Naive thymus-derived CD4-positive, alpha-beta T cell (primary cell): ENCODE measurements around the gene NR2F6. TPM values are rescaled to one million over a fixed set of nuclear protein-coding genes. Genes with fewer than 3 reads are reported as not detected.

Source experiments
- ATAC-seq: fragments of 150-1000 bp; cut with Tn5 transposase; 2 replicates; pipeline ENCODE4 v1.10.0; 2021; ENCODE audit warnings: mild to moderate bottlenecking, moderate library complexity
- CTCF ChIA-PET: fragments of 350-600 bp; sonication (Branson Sonifier 250); formaldehyde crosslinking; loops from one replicate; lab custom pipeline; 2021; ENCODE audit warnings: antibody characterized with exemption; lab: Charles Lee
- POLR2A ChIA-PET: fragments of 350-600 bp; sonication (Branson Sonifier 250); formaldehyde crosslinking; loops from one replicate; lab custom pipeline; 2021; ENCODE audit warnings: antibody characterized with exemption, inconsistent platforms; lab: Charles Lee
- DNase-seq, 9 donors: peaks; one replicate each; pipeline versions ENCODE4 v3.0.0 to v3.0.0-alpha.2; 2020 to 2022; ENCODE audit warnings: mixed read lengths in 1 of 9
- H3K27ac ChIP-seq: one replicate; pipeline ENCODE4 v1.7.0; 2013; ENCODE audit warnings: mild to moderate bottlenecking, low read depth, low read length, moderate library complexity
- H3K27me3 ChIP-seq, 2 donors: one replicate each; pipeline ENCODE4 v1.7.0; 2013; ENCODE audit warnings: low read length in 2 of 2, mild to moderate bottlenecking in 2 of 2, moderate library complexity in 2 of 2; ENCODE audit not compliant: control insufficient read depth in 2 of 2, insufficient read depth in 2 of 2
- H3K36me3 ChIP-seq, 3 experiments: 1 replicate in 2 of 3; 2 replicates in 1 of 3; pipeline ENCODE4 v1.7.0; 2013; ENCODE audit warnings: low read length in 3 of 3, mild to moderate bottlenecking in 3 of 3, moderate library complexity in 1 of 3; ENCODE audit not compliant: insufficient read depth in 3 of 3, control insufficient read depth in 2 of 3
- H3K4me1 ChIP-seq, 2 donors: one replicate each; pipeline ENCODE4 v1.7.0; 2013; ENCODE audit warnings: low read length in 2 of 2, mild to moderate bottlenecking in 2 of 2, moderate library complexity in 1 of 2; ENCODE audit not compliant: control insufficient read depth in 2 of 2, insufficient read depth in 2 of 2
- H3K4me3 ChIP-seq: 2 replicates; pipeline ENCODE4 v1.7.0; 2013; ENCODE audit warnings: mild to moderate bottlenecking, low read length
- H3K9me3 ChIP-seq, 3 experiments: 1 replicate in 2 of 3; 2 replicates in 1 of 3; pipeline ENCODE4 v1.7.0; 2013; ENCODE audit warnings: low read length in 3 of 3; ENCODE audit not compliant: control insufficient read depth in 2 of 3
- H3K27ac Mint-ChIP-seq, 9 donors: one replicate each; pipeline ENCODE4 v1.8.0; 2020 to 2022; ENCODE audit warnings: mixed read lengths in 9 of 9, mild to moderate bottlenecking in 8 of 9, moderate library complexity in 5 of 9, inconsistent platforms in 2 of 9
- H3K27me3 Mint-ChIP-seq, 5 donors: one replicate each; pipeline ENCODE4 v1.8.0; 2021 to 2022; ENCODE audit warnings: mixed read lengths in 5 of 5, mild to moderate bottlenecking in 1 of 5
- H3K36me3 Mint-ChIP-seq, 5 donors: one replicate each; pipeline ENCODE4 v1.8.0; 2020 to 2022; ENCODE audit warnings: mixed read lengths in 5 of 5, mild to moderate bottlenecking in 3 of 5, inconsistent platforms in 1 of 5
- H3K4me1 Mint-ChIP-seq, 7 donors: one replicate each; pipeline ENCODE4 v1.8.0; 2020 to 2022; ENCODE audit warnings: mixed read lengths in 7 of 7, mild to moderate bottlenecking in 3 of 7, inconsistent platforms in 1 of 7
- H3K4me3 Mint-ChIP-seq, 10 donors: one replicate each; pipeline ENCODE4 v1.8.0; 2020 to 2022; ENCODE audit warnings: mild to moderate bottlenecking in 10 of 10, mixed read lengths in 10 of 10, moderate library complexity in 6 of 10, inconsistent platforms in 2 of 10
- H3K9me3 Mint-ChIP-seq, 11 donors: one replicate each; pipeline ENCODE4 v1.8.0; 2020 to 2022; ENCODE audit warnings: mixed read lengths in 11 of 11, mild to moderate bottlenecking in 4 of 11, inconsistent platforms in 1 of 11, moderate library complexity in 1 of 11
- intact Hi-C, 2 donors: fragments of 100-400 bp; cut with micrococcal nuclease; formaldehyde crosslinking; loops; one replicate each; pipeline ENCODE4 v1.15.1; 2023
- polyA plus RNA-seq, 2 donors: library from polyadenylated mRNA; unstranded; fragments of 300-500 nt; fragmentation: Illumina TruSeq; gene quantifications; one replicate each; pipeline ENCODE4 v1.2.3, GENCODE V29; 2021
- total RNA-seq, 6 experiments: library from RNA in 5 of 6; stranded (reverse) in 5 of 6; gene quantifications; 1 replicate in 5 of 6; 2 replicates in 1 of 6; pipeline ENCODE4 v1.2.3 and lab custom pipeline; 2021 to 2026

NR2F6 gene
- total RNA-seq: 1 to 10 TPM; 2.2 to 7.8 (median 7.0) TPM
- 1 to 10 TPM; 1.4 to 1.8 TPM for polyA plus RNA-seq
- total RNA-seq (lab: John Stamatoyannopoulos, UW): 0.40 reads per million

DNA sequence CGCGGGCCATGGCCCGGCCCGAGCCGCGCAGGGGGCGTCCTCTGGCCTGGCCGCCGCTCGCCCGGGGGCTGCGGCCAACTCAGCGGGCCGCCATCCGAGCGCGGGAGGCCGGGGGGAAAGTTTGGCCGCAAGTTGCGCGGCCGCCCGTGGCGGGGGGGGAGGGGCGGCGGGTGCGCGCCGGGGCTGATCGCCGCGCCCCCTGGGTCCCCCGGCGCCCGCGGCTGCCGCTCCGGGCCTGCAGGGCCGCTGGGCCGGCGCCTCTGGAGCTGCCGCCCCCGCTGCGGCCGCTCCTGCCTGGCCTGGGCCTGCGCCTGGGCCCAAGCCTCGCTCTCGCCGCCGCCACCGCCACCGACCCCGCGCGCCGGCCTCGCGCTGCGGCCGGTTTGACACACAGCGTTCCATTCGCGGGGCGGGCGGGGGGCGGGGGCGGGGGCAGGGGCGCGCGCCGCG is at the start of gene NR2F6:
Gene NR2F6, minus strand, starts transcription at position 385 of the 450 bp plus-strand sequence. CDS start 699 bp downstream, outside the sequence.
- peak within 1 kb of the TSS; percentile 55 for H3K4me3 ChIP-seq

DNA sequence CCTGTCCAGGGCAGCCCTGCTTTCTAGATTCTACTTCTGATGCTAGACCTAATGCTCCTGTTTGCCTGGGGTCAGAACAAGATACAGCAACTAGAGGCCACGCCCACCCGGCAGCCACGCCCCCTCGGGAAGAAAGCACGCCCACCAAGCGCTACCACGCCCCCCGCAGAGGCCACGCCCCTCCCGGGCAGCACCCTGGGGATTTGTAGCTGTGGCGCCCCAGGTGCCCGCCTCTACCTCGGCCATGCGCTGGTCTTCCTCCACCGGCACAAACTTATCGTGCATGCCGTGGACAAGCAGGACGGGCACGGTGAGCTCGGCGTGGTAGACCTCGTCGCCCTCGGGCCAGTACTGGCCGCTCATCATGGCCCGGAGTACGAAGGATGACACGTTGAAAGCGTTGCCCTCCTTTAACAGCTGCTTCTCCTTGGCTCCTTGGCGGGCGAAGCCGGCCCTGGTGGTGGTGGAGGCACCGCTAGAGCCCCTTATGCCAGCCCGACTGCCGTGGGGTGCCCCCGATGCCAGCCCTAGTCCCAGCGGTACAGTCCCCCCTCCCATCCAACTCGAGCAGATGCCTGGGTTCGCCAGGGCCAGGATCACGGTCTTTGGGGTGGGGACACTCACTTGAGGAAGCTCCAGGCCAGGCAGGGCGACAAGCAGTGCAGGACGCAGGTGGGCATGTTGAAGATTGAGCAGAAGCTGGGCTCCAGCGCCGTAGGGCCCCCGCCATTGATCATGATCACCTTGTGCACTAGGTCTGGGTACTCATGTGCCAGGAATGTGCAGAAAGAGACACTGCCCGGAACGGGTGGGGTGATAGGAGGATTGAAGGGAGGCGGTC is 48.6 kb upstream of the NR2F6 start:
- H3K27ac Mint-ChIP-seq: no peak overlapping the region
- peaks cover 0 to 5% of the 10 kb centered on the region in 2 donors for H3K4me1 ChIP-seq
- H3K27me3 ChIP-seq: no peaks in the 10 kb centered on the region
- no peak overlapping the region for H3K4me3 ChIP-seq
- peaks cover 0 to 5% (median 0%) of the 10 kb centered on the region in 5 donors for H3K27me3 Mint-ChIP-seq
- ChIA-PET POLR2A (no interaction called here), CTCF (interaction anchor here (0.6 to 5.4 kb wide), 3 partner anchors 27 to 220 kb away, joined by 3 to 31 read pairs (median 3); partner anchors contain the start of gene BABAM1)
- intact Hi-C loops: no loop called here
- H3K4me1 Mint-ChIP-seq: peaks cover 0 to 7% (median 5%) of the 10 kb centered on the region in 7 donors
- ATAC-seq (no peak), DNase-seq (peak in 4 of 9 donors; percentile 27 to 76 (median 38))
- H3K9me3 ChIP-seq: no peaks in the 10 kb centered on the region
- H3K4me3 Mint-ChIP-seq: no peak overlapping the region
- peaks cover 0 to 14% (median 0%) of the 10 kb centered on the region in 3 experiments for H3K36me3 ChIP-seq
- H3K27ac ChIP-seq: no peak overlapping the region
- peaks cover 0 to 5% (median 0%) of the 10 kb centered on the region in 11 donors for H3K9me3 Mint-ChIP-seq
- peaks cover 0 to 11% (median 0%) of the 10 kb centered on the region in 5 donors for H3K36me3 Mint-ChIP-seq

More for the DNA sequence above, at the start of gene NR2F6:
- ATAC-seq: peak; percentile 28
- H3K4me3 Mint-ChIP-seq: peak within 1 kb of the TSS; percentile 71 to 95 (median 86)
- H3K9me3 Mint-ChIP-seq: peaks cover 0 to 2% (median 0%) of the 10 kb centered on the region in 11 donors
- H3K4me1 Mint-ChIP-seq: peaks cover 0 to 13% (median 5%) of the 10 kb centered on the region in 7 donors
- peak within 1 kb of the TSS in 7 of 9 donors; percentile 31 to 86 (median 74) for H3K27ac Mint-ChIP-seq
- peaks cover 0 to 16% (median 0%) of the 10 kb centered on the region in 5 donors for H3K27me3 Mint-ChIP-seq
- Histone ChIP-seq H3K4me1 (peaks cover 0 to 11% of the 10 kb centered on the region in 2 donors), H3K9me3 (no peaks in the 10 kb centered on the region), H3K27ac (peak within 1 kb of the TSS; percentile 60), H3K36me3 (no peaks in the 10 kb centered on the region), H3K27me3 (no peaks in the 10 kb centered on the region)
- peak in 3 of 9 donors; percentile 18 to 38 (median 26) for DNase-seq
- intact Hi-C loops: loop anchor here in 1 of 2 donors (1.0 kb wide), 1 partner anchor 10 kb away; no protein-coding TSS in a partner anchor
- no peaks in the 10 kb centered on the region for H3K36me3 Mint-ChIP-seq
- ChIA-PET CTCF (no interaction called here), POLR2A (interaction anchor here (1.0 kb wide), 1 partner anchor 30 kb away, joined by 3 read pairs; the partner anchor contains the start of gene USE1)

DNA sequence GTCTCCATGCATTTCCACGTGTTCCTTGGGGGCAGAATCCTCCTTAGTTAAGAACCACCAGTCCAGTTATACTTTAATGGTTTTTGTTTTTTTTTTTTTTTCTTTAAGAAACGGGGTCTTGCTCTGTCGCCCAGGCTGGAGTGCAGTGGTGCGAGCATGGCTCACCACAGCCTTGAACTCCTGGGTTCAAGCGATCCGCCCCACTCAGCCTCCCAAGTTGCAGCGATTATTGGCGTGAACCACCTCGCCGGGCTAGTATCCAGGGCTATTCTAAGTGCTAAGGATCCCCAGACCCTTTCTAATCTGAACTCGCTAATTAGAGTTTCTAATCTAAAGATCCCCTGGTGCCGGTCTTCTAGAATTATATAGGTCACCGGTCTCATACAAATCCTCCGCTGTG is 47.9 kb upstream of the NR2F6 start:
- Histone ChIP-seq H3K27me3 (no peaks in the 10 kb centered on the region), H3K36me3 (peaks cover 0 to 11% (median 0%) of the 10 kb centered on the region in 3 experiments), H3K4me1 (peaks cover 0 to 5% of the 10 kb centered on the region in 2 donors), H3K27ac (no peak overlapping the region), H3K4me3 (no peak overlapping the region), H3K9me3 (no peaks in the 10 kb centered on the region)
- Mint-ChIP-seq H3K27ac (no peak overlapping the region), H3K36me3 (peaks cover 0 to 8% (median 0%) of the 10 kb centered on the region in 5 donors), H3K4me1 (peaks cover 0 to 7% (median 5%) of the 10 kb centered on the region in 7 donors), H3K9me3 (peaks cover 0 to 5% (median 0%) of the 10 kb centered on the region in 11 donors), H3K27me3 (peaks cover 0 to 5% (median 0%) of the 10 kb centered on the region in 5 donors), H3K4me3 (no peak overlapping the region)
- ATAC-seq (no peak), DNase-seq (no peak)
- intact Hi-C loops: loop anchor here in 1 of 2 donors (1.0 kb wide), 1 partner anchor 177 kb away; the partner anchor contains the start of gene SLC27A1
- ChIA-PET CTCF (interaction anchor here (0.9 to 5.4 kb wide), 10 partner anchors 12 to 171 kb away, joined by 3 to 31 read pairs (median 4); partner anchors contain the start of genes BABAM1, DDA1, MRPL34 and USHBP1), POLR2A (interaction anchor here (0.7 to 2.1 kb wide), 5 partner anchors 9 to 42 kb away, joined by 3 to 18 read pairs (median 6); partner anchors contain the start of genes ABHD8, ANO8 and MRPL34)

DNA sequence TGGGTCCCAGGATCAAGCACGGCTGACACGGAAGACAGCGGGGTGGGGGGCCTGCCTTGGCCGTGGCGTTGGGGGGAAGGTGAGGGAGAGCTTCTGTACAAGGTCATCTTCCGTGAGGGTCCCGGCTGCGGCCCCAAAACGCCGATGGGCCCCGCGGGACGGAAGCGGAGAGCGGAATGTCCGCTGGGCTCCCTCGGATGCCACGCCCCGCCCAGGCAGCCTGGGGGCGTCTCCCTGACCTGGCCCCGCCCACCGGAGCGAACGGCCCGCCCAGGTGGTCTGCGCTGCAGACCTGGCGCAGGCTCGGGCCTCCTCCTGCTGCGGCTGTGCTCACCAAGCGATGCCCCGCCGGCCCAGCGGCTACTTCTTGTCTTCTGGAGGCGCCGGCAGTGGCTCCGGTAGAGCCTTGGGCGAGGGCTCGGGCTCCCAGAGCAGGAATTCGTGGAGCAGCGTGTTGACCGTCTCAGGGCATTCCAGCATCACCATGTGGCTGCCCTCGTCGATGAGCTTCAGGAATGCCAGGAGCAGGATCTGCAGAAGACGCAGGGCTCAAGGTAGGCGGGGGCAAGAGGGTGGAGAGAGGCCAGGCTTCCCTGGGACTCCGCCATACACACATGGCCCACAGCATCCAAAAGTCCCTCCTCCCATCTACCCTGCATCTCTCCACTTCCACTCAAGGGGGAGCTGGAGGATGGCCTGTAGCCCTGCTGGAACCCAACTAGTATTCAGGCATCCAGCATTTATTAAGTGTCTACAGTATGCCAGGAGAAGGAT is 46.8 kb upstream of the NR2F6 start:
- ChIA-PET CTCF (interaction anchor here (0.7 to 5.4 kb wide), 13 partner anchors 13 to 227 kb away, joined by 3 to 31 read pairs (median 4); partner anchors contain the start of genes BABAM1, DDA1, MRPL34 and USHBP1), POLR2A (interaction anchor here (0.6 to 2.1 kb wide), 11 partner anchors 10 to 99 kb away, joined by 3 to 18 read pairs (median 4); partner anchors contain the start of genes ABHD8, ANO8, DDA1 and MRPL34)
- Histone ChIP-seq H3K9me3 (no peaks in the 10 kb centered on the region), H3K27me3 (no peaks in the 10 kb centered on the region), H3K27ac (peak overlapping the region; percentile 55), H3K36me3 (peaks cover 0 to 6% (median 0%) of the 10 kb centered on the region in 3 experiments), H3K4me3 (peak overlapping the region; percentile 80), H3K4me1 (peaks cover 0 to 5% of the 10 kb centered on the region in 2 donors)
- ATAC-seq (peak; percentile 97), DNase-seq (peak; percentile 71 to 88 (median 79))
- intact Hi-C loops: loop anchor here (1.0 kb wide), 11 partner anchors 13 to 178 kb away; partner anchors contain the start of genes MRPL34 (in 2 of the 2), ANO8 (in 1 of the 2), BABAM1 (in 1 of the 2) and DDA1 (in 1 of the 2)
- Mint-ChIP-seq H3K27ac (peak overlapping the region; percentile 33 to 87 (median 77)), H3K4me3 (peak overlapping the region; percentile 83 to 93 (median 92)), H3K9me3 (peaks cover 0 to 4% (median 0%) of the 10 kb centered on the region in 11 donors), H3K4me1 (peaks cover 0 to 7% (median 5%) of the 10 kb centered on the region in 7 donors), H3K27me3 (peaks cover 0 to 5% (median 0%) of the 10 kb centered on the region in 5 donors), H3K36me3 (peaks cover 0 to 2% (median 0%) of the 10 kb centered on the region in 5 donors)

DNA sequence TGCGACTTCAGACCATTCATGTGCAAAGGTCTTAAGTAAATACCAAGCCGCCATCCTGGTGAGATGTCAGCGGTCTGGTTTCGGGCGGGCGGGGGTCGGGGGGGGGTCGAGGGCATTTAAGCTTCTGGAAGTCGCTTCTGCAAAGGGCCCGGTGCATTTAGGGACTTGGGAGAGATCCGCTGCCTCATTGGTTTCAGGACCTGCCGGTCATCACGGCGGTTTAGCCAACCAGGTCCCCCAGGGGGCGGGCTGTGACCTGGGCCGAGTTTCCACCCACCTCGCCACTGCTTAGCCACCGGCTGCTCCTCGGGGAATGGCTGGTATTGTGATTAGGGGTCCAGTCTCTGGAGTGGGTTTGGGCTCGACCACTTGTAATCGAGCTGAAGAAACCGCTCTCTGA is 43.8 kb upstream of the NR2F6 start:
- peaks cover 0 to 4% (median 0%) of the 10 kb centered on the region in 3 experiments for H3K36me3 ChIP-seq
- Mint-ChIP-seq H3K27ac (no peak overlapping the region), H3K36me3 (peaks cover 0 to 4% (median 0%) of the 10 kb centered on the region in 5 donors), H3K27me3 (peaks cover 0 to 5% (median 0%) of the 10 kb centered on the region in 5 donors), H3K4me1 (peaks cover 0 to 7% (median 5%) of the 10 kb centered on the region in 7 donors), H3K9me3 (peaks cover 0 to 4% (median 0%) of the 10 kb centered on the region in 11 donors), H3K4me3 (no peak overlapping the region)
- ATAC-seq (no peak), DNase-seq (peak in 1 of 9 donors; percentile 53)
- peaks cover 0 to 5% of the 10 kb centered on the region in 2 donors for H3K4me1 ChIP-seq
- H3K4me3 ChIP-seq: no peak overlapping the region
- H3K9me3 ChIP-seq: no peaks in the 10 kb centered on the region
- no peaks in the 10 kb centered on the region for H3K27me3 ChIP-seq
- POLR2A ChIA-PET: interaction anchor here (0.7 to 1.9 kb wide), 2 partner anchors 22 to 47 kb away, joined by 4 read pairs; partner anchors contain the start of gene BABAM1
- intact Hi-C loops: no loop called here
- no peak overlapping the region for H3K27ac ChIP-seq
- CTCF ChIA-PET: interaction anchor here (0.7 kb wide), 1 partner anchor 69 kb away, joined by 4 read pairs; no protein-coding TSS in a partner anchor
